HL-60 (cell line): Measurements from ENCODE around the gene SIX5.

Experiments
- DNase-seq, 2 experiments: peaks; one replicate each; pipeline ENCODE4 v3.0.0-alpha.2; 2010 to 2020; ENCODE audit warnings: low read depth in 1 of 2, low spot score in 1 of 2
- H3K27ac ChIP-seq: fragments of 250-450 bp; sonication (Bioruptor Pico); replicated peaks from 2 replicates; pipeline ENCODE4 v1.5.1; 2020; ENCODE audit warnings: mild to moderate bottlenecking, moderate library complexity
- H3K27me3 ChIP-seq: fragments of 250-450 bp; sonication (Bioruptor Pico); 2 replicates; pipeline ENCODE4 v1.5.1; 2021; ENCODE audit warnings: mild to moderate bottlenecking, moderate library complexity; ENCODE audit not compliant: insufficient read depth, poor library complexity, severe bottlenecking
- H3K4me3 ChIP-seq: replicated peaks from 2 replicates; pipeline ENCODE4 v1.5.1; 2011; ENCODE audit warnings: mild to moderate bottlenecking, control low read depth, low read length; ENCODE audit not compliant: insufficient read depth
- CTCF ChIP-seq: IDR thresholded peaks from one replicate; pipeline ENCODE4 v1.5.1; 2011; ENCODE audit warnings: low read length, control low read depth, inconsistent platforms; ENCODE audit not compliant: insufficient read depth
- GABPA ChIP-seq: IDR thresholded peaks from 2 replicates; pipeline ENCODE4 v1.6.1; 2012; ENCODE audit warnings: low read depth
- POLR2AphosphoS5 ChIP-seq: IDR thresholded peaks from 2 replicates; pipeline ENCODE4 v1.6.1; 2012; ENCODE audit warnings: low read depth
- REST ChIP-seq: IDR thresholded peaks from 2 replicates; pipeline ENCODE4 v1.6.1; 2012; ENCODE audit warnings: low read depth; ENCODE audit not compliant: insufficient replicate concordance
- SPI1 ChIP-seq: IDR thresholded peaks from 2 replicates; pipeline ENCODE4 v1.6.1; 2012; ENCODE audit warnings: low read depth, mild to moderate bottlenecking, borderline replicate concordance

The SIX5 gene

GRCh38 chr19:45816236-45817009 lies 47.4 kb upstream of the SIX5 start:
- Histone ChIP-seq H3K27me3 (no peaks in the 10 kb centered on the region), H3K27ac (no peak overlapping the region), H3K4me3 (no peak overlapping the region)
- TF ChIP-seq SPI1 (no peak), POLR2AphosphoS5 (no peak), GABPA (no peak), CTCF (no peak)
- no peak for DNase-seq

- DNase-seq: no peak
- Histone ChIP-seq H3K27me3 (no peaks in the 10 kb centered on the region), H3K27ac (no peak overlapping the region), H3K4me3 (no peak overlapping the region)
- TF ChIP-seq SPI1 (no peak), CTCF (no peak), POLR2AphosphoS5 (no peak), GABPA (no peak), REST (no peak)
Observed at GRCh38 chr19:45815481-45816216, 46.6 kb upstream of the SIX5 start.

DNA sequence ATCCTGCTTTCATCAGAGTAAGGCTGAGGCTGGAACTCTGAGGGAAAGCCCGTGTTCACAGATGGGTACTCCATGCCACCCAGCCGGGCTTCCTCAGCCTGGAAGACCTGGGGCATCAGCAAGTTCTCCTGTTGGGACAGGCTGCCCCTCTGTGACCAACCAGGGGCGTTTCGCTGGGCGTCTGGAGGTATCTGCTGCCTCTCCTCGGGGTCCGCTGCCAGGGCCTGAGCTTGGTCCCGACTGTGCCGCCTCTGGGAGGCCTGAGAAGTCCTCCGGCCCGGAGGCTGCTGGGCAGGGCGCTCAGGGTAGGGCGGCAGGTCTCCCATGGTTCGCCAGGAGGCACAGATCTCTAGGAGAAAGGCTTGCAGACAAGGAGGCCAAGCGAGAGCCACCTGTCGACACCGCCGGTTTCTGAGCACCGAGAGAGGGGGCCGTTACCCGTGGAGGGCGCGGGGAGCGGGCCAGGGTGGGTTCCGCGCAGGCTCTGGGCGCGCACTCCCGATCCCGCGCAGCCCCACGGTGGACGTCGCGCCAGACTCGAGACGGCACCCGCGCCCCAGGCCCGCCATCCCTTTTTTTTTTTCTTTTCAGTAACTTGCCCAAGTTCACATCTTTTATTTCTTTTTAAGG lies 45.9 kb upstream of the SIX5 start, which contains the start of gene RSPH6A:
RSPH6A (minus strand) TSS at position 458 of the 630 bp plus-strand sequence; CDS start at position 326, 132 bp downstream.
- DNase-seq: no peak
- no peak within 1 kb of the TSS for H3K27ac ChIP-seq
- no peak within 1 kb of the TSS for H3K4me3 ChIP-seq
- TF ChIP-seq POLR2AphosphoS5 (no peak), SPI1 (no peak), GABPA (no peak), CTCF (no peak), REST (no peak)
- H3K27me3 ChIP-seq: no peaks in the 10 kb centered on the region
